ENCODE data around the gene LRATD1.
"Not testable (repeated sequence)": the region's sequence is repeated elsewhere in the genome, so short reads cannot be mapped to it uniquely, and the experiment has no call there.

Gene LRATD1

DNA sequence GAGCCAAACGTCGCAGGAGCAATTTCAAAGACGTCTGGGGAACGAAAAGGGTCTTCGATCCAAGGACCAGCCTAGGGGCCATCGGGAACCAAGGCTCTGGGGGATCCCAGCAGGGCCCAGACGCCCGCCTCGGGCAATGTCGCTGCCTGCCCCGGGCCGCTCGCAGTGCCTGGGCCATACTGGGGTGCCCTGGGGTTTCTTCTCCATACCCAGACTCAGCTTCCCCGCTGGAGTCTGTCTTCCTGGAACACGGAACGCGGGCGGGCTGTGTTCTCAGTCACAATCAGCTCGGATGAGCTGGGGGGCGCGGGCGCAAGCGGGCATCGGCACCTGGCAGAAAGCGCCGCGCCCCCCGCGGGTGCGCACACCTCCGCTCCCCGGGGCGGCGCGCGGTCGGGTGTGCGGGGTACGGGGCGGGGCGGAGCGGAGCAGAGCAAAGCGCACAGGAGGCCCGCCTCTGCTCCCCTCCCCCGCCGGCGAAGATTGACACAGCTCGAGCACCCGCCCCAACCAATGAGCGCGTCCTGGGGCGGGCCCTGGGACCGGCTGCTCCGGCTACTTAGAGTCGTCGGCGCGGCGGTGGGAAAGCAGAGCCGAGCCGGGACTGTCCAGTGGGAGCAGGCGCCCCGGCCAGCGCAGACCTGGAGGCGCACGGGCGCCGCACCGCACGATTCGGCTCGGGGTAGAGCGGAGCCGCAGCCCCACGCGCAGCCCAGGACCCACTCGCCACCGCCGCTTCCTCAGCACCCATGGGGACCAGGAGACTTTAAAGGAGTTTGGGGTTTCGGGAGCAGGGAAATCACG is at the start of gene LRATD1:
TSS of gene LRATD1 (plus strand) at position 585 of the 804 bp plus-strand sequence. CDS start 1,263 bp downstream, outside the sequence.
- no peak for DNase-seq

GRCh38 chr2:14583059-14583458 is 49.5 kb upstream of the LRATD1 start:
- DNase-seq: no peak

DNA sequence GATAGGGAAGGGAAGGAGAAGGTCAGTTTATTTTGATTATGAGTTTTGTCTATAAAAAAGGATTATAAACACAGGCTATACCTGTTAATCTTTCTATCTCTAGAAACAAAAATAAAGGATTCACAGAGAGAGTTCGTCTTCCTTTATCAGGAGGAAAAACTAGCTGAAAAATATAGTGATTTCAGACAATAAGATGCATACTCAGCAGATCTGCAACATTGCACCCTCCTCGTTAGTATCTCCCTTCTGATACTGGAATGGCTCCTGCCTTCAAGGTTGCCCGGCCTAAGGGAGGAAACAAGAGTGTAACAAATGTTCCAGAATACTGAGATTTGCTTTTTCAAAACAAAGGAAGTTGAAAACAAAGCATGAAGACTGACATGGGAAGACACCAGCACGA is 48.7 kb upstream of the LRATD1 start:
- no peak for DNase-seq

GRCh38 chr2:14587119-14587518 is 45.4 kb upstream of the LRATD1 start:
- no peak for DNase-seq

GRCh38 chr2:14601156-14601770 is 31.3 kb upstream of the LRATD1 start:
- no peak for DNase-seq

- no peak for DNase-seq
These were observed 30.2 kb upstream of the LRATD1 start for GRCh38 chr2:14602309-14602708.

- DNase-seq: no peak
These were observed 28.8 kb upstream of the LRATD1 start for GRCh38 chr2:14603676-14604075.

DNA sequence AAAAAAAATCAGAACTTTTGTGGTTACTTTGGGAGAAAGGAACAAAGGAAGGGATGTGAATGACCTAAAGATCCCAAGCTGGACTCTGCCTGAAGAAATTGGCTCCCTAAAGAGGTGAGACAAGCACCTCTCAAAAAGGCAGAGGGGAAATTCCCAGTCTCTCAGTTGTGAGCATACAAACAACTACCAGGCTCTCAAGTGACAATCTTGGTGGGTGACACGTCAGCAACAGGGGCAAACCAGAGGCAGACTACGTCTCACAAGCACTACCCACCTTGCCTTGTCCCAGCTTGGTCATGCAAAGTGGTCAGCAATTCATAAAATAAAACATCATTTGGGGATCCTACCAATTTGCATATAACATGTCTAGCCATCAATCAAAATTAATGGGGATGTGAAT is 24.3 kb upstream of the LRATD1 start:
- DNase-seq: no peak

DNA sequence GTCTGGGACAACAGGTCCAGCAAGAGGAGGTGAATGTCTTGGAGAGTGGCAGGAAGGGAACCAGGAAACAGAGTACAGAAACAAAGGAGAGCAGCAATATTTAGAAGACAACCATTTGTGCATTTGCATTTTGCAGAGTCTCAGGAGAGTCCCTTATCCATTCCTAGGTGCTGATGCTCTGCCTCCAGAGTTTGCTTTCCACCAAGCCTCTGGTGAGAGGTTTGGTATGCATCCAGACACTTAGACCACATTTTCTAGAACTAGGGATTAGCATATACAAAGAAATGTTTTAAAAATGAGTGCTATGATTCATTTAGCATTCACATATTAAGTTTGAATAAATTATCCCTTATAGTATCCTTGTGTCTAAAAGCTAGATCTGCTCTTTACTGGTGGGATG is 18.5 kb upstream of the LRATD1 start:
- no peak for DNase-seq

DNA sequence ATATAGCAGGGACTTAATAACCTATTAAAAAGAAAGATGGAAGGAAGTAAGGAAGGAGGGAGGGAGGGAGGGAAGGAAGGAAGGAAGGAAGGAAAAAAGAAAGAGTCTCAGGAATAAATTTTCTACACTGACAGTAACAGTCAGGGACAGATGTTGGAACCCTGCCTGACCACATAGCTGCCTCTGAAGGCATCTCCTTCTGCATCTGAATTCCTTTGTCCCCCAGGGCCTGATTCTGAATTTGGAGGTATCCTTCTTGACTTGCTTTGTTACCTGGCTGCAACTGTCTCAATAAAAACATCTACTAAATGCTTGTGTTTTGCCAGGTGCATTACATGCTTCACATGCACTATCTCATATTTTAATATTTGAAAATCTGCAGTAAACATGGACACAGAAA is 17.4 kb upstream of the LRATD1 start:
- no peak for DNase-seq

GRCh38 chr2:14615760-14616159 is 16.8 kb upstream of the LRATD1 start:
- no peak for DNase-seq

DNA sequence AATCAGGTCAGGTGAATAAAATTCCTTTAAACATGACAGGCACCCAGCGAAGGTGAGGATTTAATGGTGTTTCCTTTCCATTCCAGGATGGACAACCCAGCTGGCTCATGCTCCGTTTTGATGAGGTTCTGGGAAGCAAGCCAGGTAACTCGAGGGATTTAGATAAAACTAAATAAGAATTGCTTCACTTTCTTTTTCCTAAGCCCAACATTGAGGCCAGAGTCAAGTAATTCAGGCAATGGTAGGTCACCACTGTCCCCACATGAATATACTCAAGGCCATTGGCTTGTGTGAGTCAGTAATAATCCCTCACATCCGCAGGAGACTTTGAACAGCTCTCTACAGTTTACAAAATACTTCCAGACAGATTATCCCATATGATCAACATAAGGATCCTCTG is 16.2 kb upstream of the LRATD1 start:
- DNase-seq: no peak

- no peak for DNase-seq
These were observed 15.6 kb upstream of the LRATD1 start for GRCh38 chr2:14616950-14617349.

DNA sequence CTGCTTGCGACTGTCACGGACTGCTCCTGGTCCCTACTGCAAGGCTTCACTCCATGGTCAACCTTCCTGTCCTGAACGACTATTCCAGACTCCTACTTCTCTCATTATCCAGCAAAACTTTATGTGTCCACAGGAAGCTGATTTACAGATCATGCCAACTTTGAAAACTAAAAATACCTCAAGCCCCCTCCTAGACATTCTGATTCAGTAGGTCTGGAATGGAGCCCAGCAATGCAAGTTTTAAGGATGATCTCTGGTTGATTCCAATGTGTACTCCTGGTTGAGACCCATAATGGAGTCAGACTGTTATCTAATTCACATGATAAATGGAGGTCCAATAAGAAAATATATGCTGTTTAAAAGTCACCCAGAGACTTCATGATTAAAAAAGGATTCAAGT is 13.1 kb upstream of the LRATD1 start:
- DNase-seq: no peak

DNA sequence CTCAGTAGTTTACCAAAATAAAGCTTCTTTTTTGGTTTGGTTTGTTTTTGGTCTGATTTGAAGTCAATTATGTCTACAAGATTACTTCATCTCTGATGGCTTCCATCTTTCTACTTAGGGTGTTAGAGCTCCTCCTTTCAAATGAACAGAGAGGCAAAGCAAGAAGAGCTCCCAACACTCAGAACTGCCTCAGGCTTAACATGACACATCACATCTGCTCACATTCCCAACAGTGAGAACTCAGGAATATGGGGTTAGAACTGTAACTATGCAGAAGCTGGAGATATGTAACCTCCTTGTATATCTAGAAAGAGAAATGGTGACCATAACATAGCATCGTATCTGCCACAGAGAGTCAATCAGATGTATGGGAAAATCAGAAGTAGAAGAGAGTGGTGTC is 11.4 kb upstream of the LRATD1 start:
- DNase-seq: no peak

DNA sequence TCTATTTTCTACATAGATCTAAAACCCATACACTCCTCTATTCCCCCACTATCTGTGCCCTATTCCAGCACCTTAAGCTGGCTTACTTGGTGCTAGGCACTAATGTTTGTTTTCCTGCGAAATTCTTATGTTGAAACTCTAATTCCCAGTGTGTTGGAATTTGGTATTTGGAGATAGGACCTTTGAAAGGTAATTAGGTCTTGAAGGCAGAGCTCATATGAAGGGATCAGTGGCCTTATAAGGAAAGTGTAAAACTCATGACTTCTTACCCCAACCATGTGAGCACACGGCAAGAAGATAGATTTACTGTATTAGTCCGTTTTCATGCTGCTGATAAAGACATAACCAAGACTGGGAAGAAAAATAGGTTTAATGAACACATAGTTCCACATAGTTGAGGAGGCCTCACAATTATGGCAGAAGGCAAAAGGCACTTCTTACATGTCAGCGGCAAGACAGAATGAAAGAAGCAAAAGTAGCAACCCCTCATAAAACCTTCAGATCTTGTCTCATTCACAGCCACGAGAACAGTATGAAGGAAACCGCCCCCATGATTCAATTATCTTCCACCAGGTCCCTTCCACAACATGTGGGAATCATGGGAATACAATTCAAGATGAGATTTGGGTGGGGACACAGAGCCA is 10.5 kb upstream of the LRATD1 start:
- no peak for DNase-seq

DNA sequence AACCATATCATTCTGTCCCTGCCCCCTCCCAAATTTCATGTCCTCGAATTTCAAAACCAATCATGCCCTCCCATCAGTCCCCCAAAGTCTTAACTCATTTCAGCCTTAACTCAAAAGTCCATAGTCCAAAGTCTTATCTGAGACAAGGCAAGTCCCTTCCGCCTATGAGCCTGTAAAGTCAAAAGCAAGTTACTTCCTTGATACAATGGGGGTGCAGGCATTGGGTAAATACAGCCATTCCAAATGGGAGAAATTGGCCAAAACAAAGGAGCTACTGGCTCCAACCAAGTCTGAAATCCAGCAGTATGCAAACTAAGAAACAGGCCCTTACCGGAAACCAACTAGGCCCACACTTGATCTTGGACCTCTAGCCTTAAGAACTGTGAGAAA is 10.0 kb upstream of the LRATD1 start:
- DNase-seq: not testable (repeated sequence)

DNA sequence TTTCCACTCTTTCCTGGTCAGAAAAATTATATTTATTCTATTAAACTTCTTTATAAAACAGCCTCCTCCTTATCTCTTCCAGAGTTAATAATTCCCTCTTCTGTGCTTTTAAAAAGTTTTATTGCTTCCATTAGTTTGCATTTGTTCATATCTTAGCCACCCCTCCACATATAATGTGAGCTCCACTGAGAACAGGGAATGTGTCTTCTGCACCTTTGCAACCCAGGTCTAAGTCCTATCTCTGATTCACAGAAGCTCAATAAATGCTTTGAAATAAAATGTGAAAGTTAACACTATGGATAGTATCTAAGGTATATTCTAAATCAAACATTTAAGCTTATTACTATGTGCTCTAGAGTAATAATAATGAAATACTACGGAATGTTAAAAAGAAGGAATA is 9.3 kb upstream of the LRATD1 start:
- no peak for DNase-seq

- DNase-seq: no peak
These were observed 5.6 kb upstream of the LRATD1 start for GRCh38 chr2:14626873-14627272.

- no peak for DNase-seq
These were observed 3.6 kb upstream of the LRATD1 start for GRCh38 chr2:14628901-14629300.

- DNase-seq: no peak
These were observed 994 bp upstream of the LRATD1 start for GRCh38 chr2:14631406-14632040.

GRCh38 chr2:14633061-14633460 is 544 bp downstream of the LRATD1 start:
- no peak for DNase-seq

GRCh38 chr2:14633461-14634181 is 1.1 kb downstream of the LRATD1 start:
- DNase-seq: no peak
